Gastroesophageal sphincter (tissue), 3 donors: ENCODE measurements around the gene PCDHB4.

Source experiments
- CTCF ChIP-seq, 4 experiments: fragments of 200-600 bp in 2 of 4; fragments of 450-650 bp in 2 of 4; sonication (generic) in 1 of 4; IDR thresholded peaks; one replicate each; pipeline ENCODE4 v1.5.1; 2017 to 2019; ENCODE audit warnings: antibody characterized with exemption in 4 of 4, mild to moderate bottlenecking in 2 of 4, moderate library complexity in 2 of 4
- EP300 ChIP-seq: sonication (generic); formaldehyde crosslinking; IDR thresholded peaks from one replicate; pipeline ENCODE4 v1.6.1; 2017; ENCODE audit warnings: antibody characterized with exemption, mild to moderate bottlenecking

- no peak for TF ChIP-seq CTCF (IDR thresholded peaks at IDR 0.05)
- TF ChIP-seq EP300 = no peak
Measured at GRCh38 chr5:141150224-141150992, 28.8 kb downstream of the PCDHB4 start.
